HCT116 (cell line): Measurements from ENCODE around the gene NSG1.

Source experiments
- CEBPB ChIP-seq: IDR thresholded peaks from 2 replicates; pipeline ENCODE4 v1.6.1; 2012; ENCODE audit warnings: low read depth
- CTCF ChIP-seq, 3 experiments: fragments of 200-600 bp in 1 of 3; sonication (generic) in 1 of 3; IDR thresholded peaks in 2 of 3; conservative IDR thresholded peaks in 1 of 3; 2 replicates each; pipeline ENCODE4 v1.5.1; 2012 to 2017; ENCODE audit warnings: low read depth in 2 of 3, low read length in 2 of 3, antibody characterized with exemption in 1 of 3, borderline replicate concordance in 1 of 3, control low read depth in 1 of 3, mild to moderate bottlenecking in 1 of 3, mixed read lengths in 1 of 3, mixed run types in 1 of 3, moderate library complexity in 1 of 3; ENCODE audit not compliant: insufficient read depth in 1 of 3
- EZH2 ChIP-seq: fragments of 200-600 bp; sonication (generic); IDR thresholded peaks from 2 replicates; pipeline ENCODE4 v1.6.1; 2017; ENCODE audit warnings: antibody characterized with exemption, mixed run types
- EZH2phosphoT487 ChIP-seq: fragments of 200-600 bp; IDR thresholded peaks from 2 replicates; pipeline ENCODE4 v1.6.1; 2018; ENCODE audit warnings: antibody characterized with exemption, borderline replicate concordance
- MAX ChIP-seq: IDR thresholded peaks from 2 replicates; pipeline ENCODE4 v1.6.1; 2012
- POLR2A ChIP-seq: IDR thresholded peaks from 2 replicates; pipeline ENCODE4 v1.7.0; 2011; ENCODE audit warnings: borderline replicate concordance; ENCODE audit not compliant: insufficient read depth, insufficient read length; ENCODE audit errors: extremely low read depth
- POLR2AphosphoS5 ChIP-seq: IDR thresholded peaks from 2 replicates; pipeline ENCODE4 v1.6.1; 2011; ENCODE audit warnings: mild to moderate bottlenecking, low read depth, low read length, moderate library complexity
- RAD21 ChIP-seq: IDR thresholded peaks from 2 replicates; pipeline ENCODE4 v1.6.1; 2012; ENCODE audit warnings: low read depth, mild to moderate bottlenecking
- REST ChIP-seq: IDR thresholded peaks from 2 replicates; pipeline ENCODE4 v1.6.1; 2012; ENCODE audit warnings: low read depth
- YY1 ChIP-seq: IDR thresholded peaks from 2 replicates; pipeline ENCODE4 v1.6.1; 2011; ENCODE audit warnings: low read length, low read depth, moderate library complexity, mild to moderate bottlenecking; ENCODE audit not compliant: insufficient replicate concordance; ENCODE audit errors: extremely low read depth
- ZNF274 ChIP-seq: fragments of 200-500 bp; sonication (Bioruptor generic); IDR thresholded peaks from 2 replicates; pipeline ENCODE4 v1.6.1; 2014; ENCODE audit warnings: mild to moderate bottlenecking, low read depth, low read length, inconsistent platforms

GRCh38 chr4:4437798-4438470 lies 51.0 kb downstream of the NSG1 start:
- TF ChIP-seq MAX (no peak), POLR2AphosphoS5 (no peak), ZNF274 (no peak), RAD21 (no peak), POLR2A (no peak), CTCF (IDR thresholded peaks at IDR 0.05 in 2 of 3, conservative IDR thresholded peaks at IDR 0.05 in 1 of 3; ENCODE audit: borderline replicate concordance in 1 of 3, insufficient read depth in 1 of 3, low read depth in 2 of 3, low read length in 2 of 3) (no peak), CEBPB (no peak), YY1 (no peak), EZH2phosphoT487 (no peak), EZH2 (no peak), REST (no peak)
